Activated T-cell treated with anti-CD3 and anti-CD28 coated beads for 24 hours (primary cell): ENCODE data around the gene KIF1A.
A peak's percentile ranks its signal among the peaks of the same experiment; 100 is the strongest.
"Not testable (repeated sequence)": the region's sequence is repeated elsewhere in the genome, so short reads cannot be mapped to it uniquely, and the experiment has no call there.

Source experiments
- DNase-seq: peaks from one replicate; pipeline ENCODE4 v3.0.0-alpha.2; 2020; ENCODE audit warnings: low read depth

The KIF1A gene

GRCh38 chr2:240848900-240849680 is 29.1 kb upstream of the KIF1A start:
- DNase-seq: no peak

DNA sequence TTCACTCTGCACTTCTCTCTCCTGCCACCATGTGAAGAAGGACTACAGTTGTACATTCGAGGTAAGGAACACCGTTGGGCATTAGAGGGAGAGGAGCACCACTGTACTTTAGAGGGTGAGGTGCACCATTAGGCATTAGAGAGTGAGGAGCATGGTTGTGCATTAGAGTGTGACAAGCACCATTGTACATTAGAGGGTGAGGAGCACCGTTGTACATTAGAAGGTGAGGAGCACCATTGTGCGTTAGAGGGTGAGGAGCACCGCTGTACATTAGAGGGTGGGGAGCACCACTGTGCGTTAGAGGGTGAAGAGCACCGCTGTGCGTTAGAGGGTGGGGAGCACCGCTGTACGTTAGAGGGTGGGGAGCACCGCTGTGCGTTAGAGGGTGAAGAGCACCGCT is 27.8 kb upstream of the KIF1A start:
- DNase-seq: no peak

- no peak for DNase-seq
Observed at GRCh38 chr2:240846873-240847595, 27.0 kb upstream of the KIF1A start.

DNA sequence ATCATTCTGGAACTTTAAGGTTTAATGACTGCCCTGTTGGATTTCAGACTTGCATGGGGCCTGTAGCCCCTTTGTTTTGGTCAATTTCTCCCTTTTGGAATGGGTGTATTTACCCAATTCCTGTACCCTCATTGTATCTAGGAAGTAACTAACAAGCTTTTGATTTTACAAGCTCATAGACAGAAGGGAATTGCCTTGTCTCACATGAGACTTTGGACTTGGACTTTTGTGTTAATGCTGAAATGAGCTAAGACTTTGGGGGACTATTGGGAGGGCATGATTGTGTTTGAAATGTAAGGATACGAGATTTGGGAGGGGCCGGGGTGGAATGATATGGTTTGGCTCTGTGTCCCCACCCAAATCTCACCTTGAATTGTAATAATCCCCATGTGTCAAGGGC is 26.3 kb upstream of the KIF1A start:
- not testable (repeated sequence) for DNase-seq

DNA sequence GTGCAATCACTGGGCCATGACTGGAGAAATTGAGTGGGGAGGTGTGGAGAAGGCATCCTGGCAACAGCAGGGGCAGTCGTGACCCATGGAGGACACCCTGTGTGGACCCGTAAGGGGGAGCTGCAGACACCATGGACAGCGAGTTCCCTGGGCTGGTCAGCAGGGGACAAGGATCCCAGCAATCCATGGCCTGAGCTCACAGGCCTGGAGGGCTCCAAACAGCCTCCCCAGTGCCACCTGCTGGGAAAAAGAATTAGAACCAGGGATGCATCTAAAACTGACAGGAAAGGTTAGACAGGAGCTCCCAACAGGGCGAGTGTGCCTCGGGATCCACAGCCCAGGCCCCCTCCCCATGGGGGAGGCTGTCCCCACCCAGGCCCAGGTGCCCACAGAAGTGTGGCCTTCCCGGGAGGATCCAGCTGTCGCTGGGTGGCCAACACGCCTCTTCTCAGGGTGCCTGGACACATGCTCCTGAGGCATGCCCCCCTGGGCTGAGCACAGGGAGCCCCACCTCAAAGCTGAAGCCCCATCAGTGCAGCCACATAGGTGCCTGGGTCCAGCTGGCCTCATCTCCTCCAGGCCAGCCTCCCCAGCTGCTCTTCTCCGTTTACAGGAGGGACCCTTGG is 20.5 kb upstream of the KIF1A start:
- DNase-seq: no peak

DNA sequence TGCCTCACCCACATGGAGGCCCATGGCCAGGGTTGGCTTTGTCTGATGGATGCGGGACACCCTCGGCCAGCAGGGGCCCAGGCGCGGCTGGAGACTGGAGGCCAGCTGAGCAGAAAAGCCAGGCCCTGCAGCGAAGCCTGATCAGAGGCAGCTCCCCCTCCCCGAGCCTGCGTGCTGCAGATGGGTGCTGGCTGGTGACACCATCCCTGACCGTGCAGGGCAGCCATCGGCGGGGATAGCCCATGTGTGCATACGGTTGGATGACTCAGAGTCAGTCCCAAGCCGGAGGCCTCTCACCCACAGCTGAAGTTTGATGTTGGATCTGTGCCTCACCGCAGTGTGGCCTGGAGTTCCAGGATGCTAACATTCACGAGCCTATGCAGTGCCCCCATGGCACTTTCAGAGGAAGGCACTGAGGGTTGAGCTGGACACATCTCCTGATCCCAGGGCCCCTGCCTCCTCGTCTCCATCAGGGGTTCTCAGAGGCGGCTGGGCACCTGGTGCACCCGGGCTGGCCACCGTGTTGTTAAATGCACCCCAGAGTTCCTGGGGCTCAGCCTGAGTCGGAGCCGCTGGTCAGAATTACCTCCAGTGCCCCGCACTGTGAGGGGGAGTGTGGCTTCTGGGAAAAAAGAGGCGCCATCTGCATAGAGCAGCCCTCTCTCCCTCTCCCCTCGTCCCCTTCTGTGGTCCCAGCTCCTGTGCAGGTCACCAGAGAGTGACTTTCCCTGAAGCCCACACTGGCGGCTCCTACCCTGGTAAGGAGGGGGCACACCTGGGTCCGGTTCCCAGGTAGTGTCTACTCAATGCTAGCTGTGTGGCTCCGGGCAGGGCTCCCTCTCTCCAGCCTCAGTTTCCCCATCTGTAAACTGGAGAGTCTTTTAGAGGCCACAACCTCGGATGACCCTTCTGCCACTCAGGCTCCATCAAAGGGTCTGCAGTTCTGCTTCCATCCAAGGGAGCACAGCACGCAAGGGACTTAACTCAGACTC is 19.4 kb upstream of the KIF1A start:
- DNase-seq: no peak

- DNase-seq: no peak
Observed at GRCh38 chr2:240837621-240838020, 17.6 kb upstream of the KIF1A start.

- no peak for DNase-seq
Observed at GRCh38 chr2:240836781-240837467, 16.9 kb upstream of the KIF1A start.

DNA sequence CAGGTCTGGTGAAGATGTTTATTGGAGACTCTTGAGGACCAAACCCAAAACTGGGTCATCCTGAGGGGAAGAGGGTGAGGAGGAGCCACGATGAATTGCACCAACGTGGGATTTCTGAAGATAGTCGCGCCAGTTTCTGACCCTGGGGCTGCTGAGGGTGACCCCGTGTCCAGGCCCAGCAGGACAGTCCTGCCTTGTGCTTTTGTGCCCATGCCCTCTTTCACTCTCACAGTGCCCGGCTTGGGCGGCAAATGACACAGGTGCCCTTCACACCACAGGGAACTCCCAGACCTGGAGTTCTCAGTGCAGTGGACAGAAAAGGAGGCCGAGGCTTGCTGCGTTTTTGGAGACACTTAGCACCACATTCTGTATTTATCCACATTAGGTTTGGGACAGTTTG is 15.5 kb upstream of the KIF1A start:
- no peak for DNase-seq

DNA sequence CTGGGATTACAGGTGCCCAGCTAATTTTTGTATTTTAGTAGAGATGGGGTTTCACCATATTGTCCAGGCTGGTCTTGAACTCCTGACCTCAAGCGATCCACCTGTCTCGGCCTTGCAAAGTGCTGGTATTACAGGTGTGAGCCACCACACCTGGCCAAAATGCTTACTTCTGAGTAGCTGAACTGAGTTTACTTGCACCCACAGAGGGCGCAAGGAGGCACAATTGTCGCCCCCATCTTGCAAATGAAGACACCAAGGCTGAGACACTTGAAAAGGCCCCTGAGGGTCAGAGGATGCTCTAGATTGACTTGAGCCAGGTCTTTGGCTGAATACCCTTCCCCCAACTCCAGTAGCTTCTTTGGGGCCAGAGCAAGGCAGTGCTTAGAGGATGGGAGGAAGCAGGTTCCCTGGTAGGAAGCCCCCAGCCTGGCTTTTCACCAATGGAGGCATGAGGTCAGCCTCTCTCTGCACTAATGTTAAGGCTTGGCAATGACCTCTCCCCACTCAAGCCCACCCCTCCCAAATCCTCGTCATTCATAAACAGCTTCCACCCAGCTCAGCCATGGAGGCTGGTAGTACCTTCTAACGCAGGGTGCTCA is 14.5 kb upstream of the KIF1A start:
- DNase-seq: no peak

DNA sequence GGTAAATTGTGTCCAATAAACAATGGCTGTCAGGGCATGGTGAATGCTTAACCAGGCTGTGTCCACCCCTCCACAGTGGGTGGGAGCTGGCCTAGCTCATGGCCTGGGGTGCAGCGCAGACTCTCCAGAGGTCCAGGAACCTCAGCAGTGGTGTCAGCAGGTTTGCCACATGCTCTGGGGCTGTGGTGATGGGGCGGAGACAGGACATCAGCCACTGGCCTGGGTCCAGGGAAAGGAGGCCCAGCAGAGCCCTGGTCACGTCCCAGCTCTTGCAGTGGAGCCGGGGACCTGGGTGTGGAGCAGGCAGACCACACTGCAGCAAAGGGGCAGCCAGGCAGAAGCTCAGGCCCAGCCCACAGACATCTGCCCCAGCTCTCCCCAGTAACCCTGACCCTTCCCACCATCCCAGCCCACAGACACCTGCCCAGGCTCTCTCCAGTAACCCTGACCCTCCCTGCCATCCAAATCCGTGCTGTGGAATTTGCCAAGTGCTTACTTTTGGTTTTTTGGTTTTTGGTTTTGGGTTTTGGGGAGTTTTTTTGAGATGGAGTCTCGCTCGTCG is 13.8 kb upstream of the KIF1A start:
- DNase-seq: no peak

GRCh38 chr2:240832921-240833494 is 13.0 kb upstream of the KIF1A start:
- DNase-seq: no peak

GRCh38 chr2:240832205-240832727 is 12.2 kb upstream of the KIF1A start:
- peak; percentile 92 for DNase-seq

DNA sequence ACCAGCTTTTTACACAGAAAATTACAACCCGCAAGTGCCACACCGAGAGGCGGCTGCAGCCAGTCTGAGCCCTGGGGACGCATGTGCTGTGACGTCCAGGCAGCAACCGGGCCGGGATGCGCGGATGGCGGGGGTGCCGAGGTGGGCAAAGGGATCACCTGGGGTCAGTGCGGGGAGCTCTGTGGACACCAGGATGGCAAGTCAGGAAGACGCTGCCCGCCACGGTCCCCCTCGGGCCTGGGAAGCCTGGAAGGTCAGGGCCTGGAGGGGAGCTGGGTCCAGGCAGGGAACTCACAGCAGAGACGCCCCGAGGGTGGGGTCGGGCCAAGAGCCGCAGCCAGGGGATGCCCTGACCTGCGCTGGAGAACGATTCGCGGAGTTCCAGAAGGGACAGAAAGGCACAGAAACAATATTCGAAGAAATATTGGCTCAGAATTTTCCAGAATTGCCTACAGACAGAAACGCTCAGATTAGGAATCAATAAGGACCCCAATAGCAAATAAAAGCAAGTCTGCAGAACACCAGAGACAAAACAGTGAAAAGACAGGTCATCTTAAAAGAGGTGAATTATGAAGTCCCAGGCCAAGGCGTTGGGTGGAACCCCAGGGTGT is 11.7 kb upstream of the KIF1A start:
- DNase-seq: no peak

- DNase-seq: no peak
Observed at GRCh38 chr2:240825476-240825875, 5.5 kb upstream of the KIF1A start.

DNA sequence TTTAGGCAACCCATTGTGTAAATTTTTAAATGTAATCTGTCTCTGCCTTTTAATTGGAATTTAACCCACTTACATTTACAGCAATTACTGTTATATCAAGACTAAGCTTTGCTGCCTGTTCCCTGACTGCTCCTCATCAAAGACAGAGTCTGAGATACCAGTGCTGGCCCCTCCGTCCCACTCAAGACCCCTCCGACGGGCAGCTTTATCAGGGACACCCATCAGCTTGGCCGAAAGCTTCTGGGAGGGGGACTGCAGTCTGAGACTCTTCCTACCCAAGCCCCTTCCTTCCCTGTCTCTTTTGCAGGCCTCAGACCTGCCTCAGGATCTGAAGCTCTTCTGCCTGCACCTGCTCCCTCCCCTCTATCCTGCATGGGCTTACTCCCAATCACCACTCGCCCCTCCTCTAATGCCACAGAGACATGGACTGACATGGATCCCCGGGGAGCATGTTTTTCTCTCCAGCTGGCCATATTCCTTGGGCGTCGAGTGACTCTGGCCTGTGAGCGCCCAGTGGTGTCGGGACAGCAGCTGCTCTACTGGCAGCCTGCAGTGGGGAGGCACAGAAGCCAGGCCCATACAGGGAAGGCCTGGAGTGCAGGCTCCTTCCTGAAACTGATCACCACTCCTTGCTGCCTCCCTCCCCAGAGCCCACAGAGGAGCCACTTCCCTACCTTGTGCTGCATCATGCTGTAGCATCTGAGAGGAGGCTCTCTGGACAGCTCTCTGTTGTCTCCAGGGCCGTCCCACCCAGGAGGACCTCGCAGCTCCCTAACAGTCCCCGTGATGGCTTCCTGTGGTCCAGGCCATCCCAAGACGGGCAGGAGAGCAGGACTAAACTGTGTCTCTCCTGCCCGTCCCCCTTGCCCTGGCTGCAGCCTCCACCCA is 3.7 kb upstream of the KIF1A start:
- no peak for DNase-seq

GRCh38 chr2:240822280-240822847 is 2.3 kb upstream of the KIF1A start:
- DNase-seq: no peak

DNA sequence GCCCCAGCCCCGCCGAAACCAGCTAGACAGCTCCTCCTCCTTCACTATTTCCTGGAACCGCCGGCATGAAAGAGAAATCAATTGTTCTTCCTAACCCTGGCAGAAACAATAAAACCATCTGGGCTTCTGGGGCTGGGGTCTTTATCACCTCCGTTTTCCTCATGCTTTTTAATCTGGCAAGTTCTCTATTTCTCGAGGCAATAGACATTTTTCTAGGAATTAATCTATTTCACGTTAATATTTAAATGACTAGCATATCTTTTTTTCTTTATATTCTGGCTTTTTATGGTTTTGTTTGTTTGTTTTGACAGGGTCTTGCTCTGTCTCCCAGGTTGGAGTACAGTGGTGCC is 1.4 kb upstream of the KIF1A start:
- no peak for DNase-seq
